Psoas muscle (tissue), 8 donors: ENCODE data around the gene MRC2. TPM values are rescaled to one million over a fixed set of nuclear protein-coding genes. Genes with fewer than 3 reads are reported as not detected.
A peak's percentile ranks its signal among the peaks of the same experiment; 100 is the strongest.
"Not testable (repeated sequence)": the region's sequence is repeated elsewhere in the genome, so short reads cannot be mapped to it uniquely, and the experiment has no call there.

ENCODE experiments used
- ATAC-seq, 4 donors: fragments of 200-7000 bp; cut with Tn5 transposase; one replicate each; pipeline ENCODE4 v1.9.1; 2020; ENCODE audit warnings: moderate library complexity in 3 of 4, mild to moderate bottlenecking in 2 of 4
- DNase-seq, 2 donors: peaks; one replicate each; pipeline ENCODE4 v3.0.0-alpha.2; 2020
- H3K27ac ChIP-seq: fragments of 200-600 bp; one replicate; pipeline ENCODE4 v1.8.0; 2022
- H3K27me3 ChIP-seq, 3 donors: fragments of 200-600 bp in 1 of 3; one replicate each; pipeline versions ENCODE4 v1.6.1 to v1.8.0; 2013 to 2022; ENCODE audit warnings: low read length in 2 of 3, mild to moderate bottlenecking in 2 of 3, moderate library complexity in 1 of 3; ENCODE audit not compliant: insufficient read depth in 3 of 3
- H3K36me3 ChIP-seq, 2 donors: fragments of 200-600 bp in 1 of 2; one replicate each; pipeline versions ENCODE4 v1.6.1 to v1.8.0; 2013 to 2022; ENCODE audit warnings: low read depth in 1 of 2, mild to moderate bottlenecking in 1 of 2, moderate library complexity in 1 of 2; ENCODE audit not compliant: insufficient read depth in 1 of 2
- H3K4me1 ChIP-seq: fragments of 200-600 bp; one replicate; pipeline ENCODE4 v1.8.0; 2022
- H3K4me3 ChIP-seq: fragments of 200-600 bp; one replicate; pipeline ENCODE4 v1.8.0; 2022; ENCODE audit warnings: mild to moderate bottlenecking
- H3K9me3 ChIP-seq: fragments of 200-600 bp; one replicate; pipeline ENCODE4 v1.8.0; 2022
- WGBS, 3 donors: extraction: QIAGEN DNeasy Blood & Tissue Kit; methylation state at CpG; one replicate each; pipeline versions ENCODE4 v1.1.6 to v1.1.7; 2013; 5-methylcytosine and 5-hydroxymethylcytosine counted together
- intact Hi-C, 2 donors: fragments of 100-400 bp; cut with DNase I; formaldehyde crosslinking; loops; one replicate each; pipeline versions ENCODE4 v1.11.0 to v1.14.2; 2022
- polyA plus RNA-seq, 3 donors: library from polyadenylated mRNA; stranded (reverse); fragments of 200-250 nt; gene quantifications; one replicate each; pipeline ENCODE4 v1.2.3, GENCODE V29; 2013
- total RNA-seq, 4 donors: library from RNA; stranded (reverse); fragmentation: NEBNext Ultra II Directional in 2 of 4; extraction: Animal tissue kit (Norgen Biotek cat#: 25700) in 2 of 4; gene quantifications; one replicate each; pipeline versions ENCODE4 v1.2.1 to v1.2.4, GENCODE V29; 2021 to 2023
- TF ChIP-seq, protein P1 (sequence below): fragments of 200-600 bp; IDR thresholded peaks from one replicate; pipeline ENCODE4 v1.8.0; 2022; ENCODE audit warnings: antibody characterized with exemption
- donor health status: healthy with polysubstance abuse.
- donor health status: DM: no; HTN: no; CAD: no; lungs with moderate emphysema.
- donor health status: Bipolar disorder and iron deficiency.
- donor health status: healthy.
- donor health status: DM: yes; HTN: yes; CAD: no.
- donor health status: DM: no; HTN: no; CAD: no.
- donor health status: DM: no; HTN: no; CAD: no.
- donor health status: DM: yes; HTN: yes; CAD: no.

Gene MRC2
- total and polyA plus RNA-seq, 7 donors, result 3.5 to 17.5 (median 5.9) TPM

DNA sequence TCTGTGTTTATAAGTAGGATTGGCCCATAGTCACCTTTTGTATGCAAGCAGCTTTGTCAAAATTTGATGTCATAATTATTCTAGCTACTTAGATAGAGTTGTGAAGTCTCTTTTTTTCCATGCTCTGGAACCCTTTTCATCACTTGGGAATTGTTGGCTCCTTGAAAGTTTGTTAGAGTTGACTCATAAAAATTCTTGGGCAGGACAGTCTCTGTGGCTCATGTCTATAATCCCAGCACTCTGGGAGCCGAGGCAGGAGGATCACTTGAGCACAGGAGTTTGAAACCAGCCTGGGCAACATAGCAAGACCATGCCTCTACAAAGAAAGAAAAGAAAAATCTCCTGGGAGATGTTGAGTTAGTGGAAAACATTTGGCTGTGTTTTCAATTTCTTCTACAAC lies 45.7 kb upstream of the MRC2 start:
- ATAC-seq (peak in 2 of 4 donors; percentile 31 to 52), DNase-seq (no peak)
- TF ChIP-seq, protein P1, sequence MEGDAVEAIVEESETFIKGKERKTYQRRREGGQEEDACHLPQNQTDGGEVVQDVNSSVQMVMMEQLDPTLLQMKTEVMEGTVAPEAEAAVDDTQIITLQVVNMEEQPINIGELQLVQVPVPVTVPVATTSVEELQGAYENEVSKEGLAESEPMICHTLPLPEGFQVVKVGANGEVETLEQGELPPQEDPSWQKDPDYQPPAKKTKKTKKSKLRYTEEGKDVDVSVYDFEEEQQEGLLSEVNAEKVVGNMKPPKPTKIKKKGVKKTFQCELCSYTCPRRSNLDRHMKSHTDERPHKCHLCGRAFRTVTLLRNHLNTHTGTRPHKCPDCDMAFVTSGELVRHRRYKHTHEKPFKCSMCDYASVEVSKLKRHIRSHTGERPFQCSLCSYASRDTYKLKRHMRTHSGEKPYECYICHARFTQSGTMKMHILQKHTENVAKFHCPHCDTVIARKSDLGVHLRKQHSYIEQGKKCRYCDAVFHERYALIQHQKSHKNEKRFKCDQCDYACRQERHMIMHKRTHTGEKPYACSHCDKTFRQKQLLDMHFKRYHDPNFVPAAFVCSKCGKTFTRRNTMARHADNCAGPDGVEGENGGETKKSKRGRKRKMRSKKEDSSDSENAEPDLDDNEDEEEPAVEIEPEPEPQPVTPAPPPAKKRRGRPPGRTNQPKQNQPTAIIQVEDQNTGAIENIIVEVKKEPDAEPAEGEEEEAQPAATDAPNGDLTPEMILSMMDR, result no peak
- intact Hi-C loops, result no loop called here
- H3K4me1 ChIP-seq, result no peaks in the 10 kb centered on the region
- H3K27ac ChIP-seq, result no peak overlapping the region
- H3K27me3 ChIP-seq, result no peaks in the 10 kb centered on the region
- WGBS, 3 donors, result 27 to 65% (median 28%) methylated on average over 1 of the region's 1 CpG
- no peak overlapping the region for H3K4me3 ChIP-seq
- peaks cover 0 to 88% of the 10 kb centered on the region in 2 donors for H3K36me3 ChIP-seq
- no peaks in the 10 kb centered on the region for H3K9me3 ChIP-seq

DNA sequence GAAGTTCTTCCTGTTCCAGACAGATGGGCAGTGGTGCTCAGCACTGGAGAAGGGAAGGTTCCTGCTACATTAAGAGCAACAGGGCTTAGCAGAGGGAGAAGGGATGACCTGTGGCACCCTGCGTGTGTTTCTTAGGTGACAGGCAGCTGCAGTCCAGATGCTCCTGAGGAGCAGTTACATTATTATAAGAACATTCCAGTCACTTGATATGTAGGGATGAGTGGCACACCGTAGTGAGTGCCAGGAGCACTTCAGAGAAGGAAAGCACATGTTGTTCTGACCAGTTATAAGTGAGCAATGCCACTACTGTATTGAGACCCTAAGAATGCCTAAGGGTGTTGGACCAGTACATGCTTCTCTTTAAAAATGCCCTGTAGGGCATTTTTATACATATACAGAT lies 39.9 kb upstream of the MRC2 start:
- Histone ChIP-seq H3K27me3 (no peaks in the 10 kb centered on the region), H3K9me3 (no peaks in the 10 kb centered on the region), H3K4me3 (no peak overlapping the region), H3K27ac (no peak overlapping the region), H3K36me3 (peaks cover 0 to 78% of the 10 kb centered on the region in 2 donors), H3K4me1 (peaks cover 10% of the 10 kb centered on the region)
- peak; percentile 74 to 97 (median 91) for ATAC-seq
- TF ChIP-seq, protein P1, result no peak
- DNase-seq, result peak in 1 of 2 donors; percentile 58
- intact Hi-C loops, result no loop called here
- 39 to 45% (median 39%) methylated on average over 2 of the region's 2 CpGs for WGBS, 3 donors

DNA sequence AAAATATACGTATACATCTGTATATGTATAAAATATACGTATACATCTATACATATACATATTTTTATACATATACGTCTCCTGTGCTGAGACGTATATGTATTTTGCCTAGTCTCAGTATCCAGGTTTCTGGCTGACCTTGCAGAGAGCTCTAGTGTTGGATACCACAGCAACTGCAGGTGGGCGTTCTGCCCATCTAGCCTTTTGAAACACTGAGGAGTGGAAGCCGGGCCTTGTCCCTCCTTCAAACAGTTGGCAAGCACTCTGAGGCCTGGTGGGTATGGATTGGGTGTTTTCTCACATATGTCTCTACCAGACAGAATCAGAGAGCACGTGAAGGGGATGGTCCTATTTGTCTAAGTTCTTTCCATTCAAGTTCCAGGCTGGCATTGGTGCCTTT lies 39.4 kb upstream of the MRC2 start:
- Histone ChIP-seq H3K27me3 (no peaks in the 10 kb centered on the region), H3K4me1 (peaks cover 10% of the 10 kb centered on the region), H3K9me3 (no peaks in the 10 kb centered on the region), H3K4me3 (no peak overlapping the region), H3K36me3 (peaks cover 0 to 78% of the 10 kb centered on the region in 2 donors), H3K27ac (no peak overlapping the region)
- DNase-seq (no peak), ATAC-seq (peak in 2 of 4 donors; percentile 39 to 51)
- intact Hi-C loops, result no loop called here
- 65 to 77% (median 70%) methylated on average over 7 of the region's 7 CpGs for WGBS, 3 donors
- TF ChIP-seq, protein P1, result no peak

DNA sequence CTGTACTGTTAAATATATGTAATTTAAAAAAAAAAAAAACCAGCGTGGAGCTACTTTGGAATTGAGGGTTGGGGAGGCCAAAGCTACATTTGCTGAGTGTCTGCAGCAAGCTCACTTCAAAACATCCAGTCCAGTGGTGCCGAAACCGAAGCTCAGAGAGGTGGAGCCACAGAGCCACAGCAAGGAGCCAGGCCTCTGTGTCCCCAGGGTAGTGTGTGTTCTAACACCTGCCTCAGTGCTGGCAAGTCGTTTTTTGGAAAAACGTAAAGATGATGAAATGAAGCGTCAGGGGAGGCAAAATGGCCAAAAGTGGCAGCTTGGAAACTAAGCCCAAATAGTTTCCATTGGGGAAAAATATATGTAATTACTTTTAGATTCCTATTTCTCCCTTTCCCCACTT lies 36.1 kb upstream of the MRC2 start:
- Histone ChIP-seq H3K27me3 (no peaks in the 10 kb centered on the region), H3K4me1 (peaks cover 10% of the 10 kb centered on the region), H3K27ac (no peak overlapping the region), H3K36me3 (peaks cover 0 to 66% of the 10 kb centered on the region in 2 donors), H3K9me3 (no peaks in the 10 kb centered on the region), H3K4me3 (no peak overlapping the region)
- peak in 2 of 4 donors; percentile 28 to 50 for ATAC-seq
- intact Hi-C loops, result no loop called here
- peak; percentile 38 to 78 for DNase-seq
- TF ChIP-seq, protein P1, result no peak
- 60 to 65% (median 64%) methylated on average over 6 of the region's 6 CpGs for WGBS, 3 donors

DNA sequence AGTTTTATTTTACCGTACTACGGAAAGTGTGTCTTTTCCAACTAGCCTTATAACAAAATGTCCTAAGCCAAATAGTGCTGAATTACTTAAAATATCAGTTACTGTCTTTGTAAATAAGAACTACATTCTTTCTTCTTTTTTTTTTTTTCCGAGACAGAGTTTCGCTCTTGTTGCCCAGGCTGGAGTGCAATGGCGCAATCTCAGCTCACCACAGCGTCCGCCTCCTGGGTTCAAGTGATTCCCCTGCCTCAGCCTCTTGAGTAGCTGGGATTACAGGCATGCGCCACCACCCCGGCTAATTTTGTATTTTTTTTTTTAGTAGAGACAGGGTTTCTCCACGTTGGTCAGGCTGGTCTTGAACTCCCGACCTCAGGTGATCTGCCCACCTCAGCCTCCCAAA lies 35.6 kb upstream of the MRC2 start:
- H3K4me3 ChIP-seq, H3K9me3 ChIP-seq, H3K27me3 ChIP-seq, intact Hi-C loops, H3K4me1 ChIP-seq, ATAC-seq, H3K27ac ChIP-seq: not testable (repeated sequence)
- WGBS, 3 donors, result 81 to 89% (median 83%) methylated on average over 11 of the region's 11 CpGs
- DNase-seq, result peak in 1 of 2 donors; percentile 60
- peaks cover 3 to 69% of the 10 kb centered on the region in 2 donors for H3K36me3 ChIP-seq
